HEK293T (cell line): ENCODE results near the gene PDZK1.
"Not testable (repeated sequence)": the region's sequence is repeated elsewhere in the genome, so short reads cannot be mapped to it uniquely, and the experiment has no call there.

Experiments
- CTCF ChIA-PET: fragments of 350-600 bp; formaldehyde crosslinking; extraction: SDS; loops from one replicate; lab custom pipeline; 2021; ENCODE audit warnings: antibody characterized with exemption, inconsistent platforms; lab: Yijun Ruan, JAX
- POLR2A ChIA-PET: fragments of 350-600 bp; formaldehyde crosslinking; extraction: SDS; loops from one replicate; lab custom pipeline; 2020; ENCODE audit warnings: antibody characterized with exemption, inconsistent platforms; lab: Yijun Ruan, JAX
- DNase-seq: peaks from one replicate; pipeline ENCODE4 v3.0.0; 2012; ENCODE audit warnings: mixed read lengths; ENCODE audit errors: extremely low spot score
- ARNT ChIP-seq: fragments of 450-650 bp; IDR thresholded peaks from 2 replicates; pipeline ENCODE4 v1.6.1; 2017; ENCODE audit warnings: mild to moderate bottlenecking
- BHLHE40 ChIP-seq: fragments of 450-650 bp; IDR thresholded peaks from 2 replicates; pipeline ENCODE4 v1.6.1; 2016; ENCODE audit warnings: mild to moderate bottlenecking, moderate library complexity, borderline replicate concordance
- CTBP1 ChIP-seq: fragments of 450-650 bp; IDR thresholded peaks from 2 replicates; pipeline ENCODE4 v1.6.1; 2016; ENCODE audit warnings: borderline replicate concordance
- ELF4 ChIP-seq: fragments of 450-650 bp; IDR thresholded peaks from 2 replicates; pipeline ENCODE4 v1.6.1; 2017; ENCODE audit warnings: antibody characterized with exemption
- FOXA1 ChIP-seq: fragments of 450-650 bp; IDR thresholded peaks from 2 replicates; pipeline ENCODE4 v1.6.1; 2016; ENCODE audit warnings: mild to moderate bottlenecking
- FOXK2 ChIP-seq: fragments of 450-650 bp; IDR thresholded peaks from 2 replicates; pipeline ENCODE4 v1.6.1; 2016; ENCODE audit warnings: mild to moderate bottlenecking
- FOXM1 ChIP-seq: fragments of 450-650 bp; IDR thresholded peaks from 2 replicates; pipeline ENCODE4 v1.6.1; 2017; ENCODE audit warnings: mild to moderate bottlenecking, borderline replicate concordance
- HDGF ChIP-seq: fragments of 450-650 bp; IDR thresholded peaks from 2 replicates; pipeline ENCODE4 v1.6.1; 2017; ENCODE audit warnings: antibody characterized with exemption, borderline replicate concordance
- L3MBTL2 ChIP-seq: fragments of 450-650 bp; conservative IDR thresholded peaks from 2 replicates; pipeline ENCODE4 v1.6.1; 2016; ENCODE audit warnings: mild to moderate bottlenecking
- LEF1 ChIP-seq: fragments of 450-650 bp; IDR thresholded peaks from 2 replicates; pipeline ENCODE4 v1.6.1; 2017; ENCODE audit warnings: mild to moderate bottlenecking, borderline replicate concordance
- NFRKB ChIP-seq: fragments of 450-650 bp; IDR thresholded peaks from 2 replicates; pipeline ENCODE4 v1.6.1; 2016; ENCODE audit warnings: mild to moderate bottlenecking, moderate library complexity
- PKNOX1 ChIP-seq: fragments of 450-650 bp; IDR thresholded peaks from 2 replicates; pipeline ENCODE4 v1.6.1; 2016
- SP1 ChIP-seq: fragments of 450-650 bp; IDR thresholded peaks from 2 replicates; pipeline ENCODE4 v1.6.1; 2017
- SUZ12 ChIP-seq: fragments of 450-650 bp; IDR thresholded peaks from 2 replicates; pipeline ENCODE4 v1.6.1; 2016; ENCODE audit warnings: mild to moderate bottlenecking
- TARDBP ChIP-seq: fragments of 450-650 bp; IDR thresholded peaks from 2 replicates; pipeline ENCODE4 v1.6.1; 2016
- ZNF384 ChIP-seq: fragments of 450-650 bp; IDR thresholded peaks from 2 replicates; pipeline ENCODE4 v1.6.1; 2016

Gene PDZK1

GRCh38 chr1:145730467-145730866 lies 23.3 kb upstream of the PDZK1 start:
- TF ChIP-seq ZNF384 (no peak), L3MBTL2 (no peak), SP1 (no peak), FOXM1 (no peak), BHLHE40 (no peak), HDGF (no peak), FOXA1 (no peak), FOXK2 (no peak), LEF1 (no peak)
- DNase-seq: no peak
- CTCF ChIA-PET: interaction anchor here (0.8 to 1.0 kb wide), 2 partner anchors 9 to 25 kb away, joined by 4 read pairs; no protein-coding TSS in a partner anchor
- POLR2A ChIA-PET: no interaction called here

- TF ChIP-seq SP1 (no peak), NFRKB (no peak), BHLHE40 (no peak), FOXK2 (no peak), L3MBTL2 (no peak), SUZ12 (no peak), LEF1 (no peak), PKNOX1 (no peak), CTBP1 (no peak), HDGF (no peak), ZNF384 (no peak), TARDBP (no peak), ARNT (no peak), ELF4 (no peak), FOXA1 (no peak)
- CTCF ChIA-PET: interaction anchor here (0.8 kb wide), 1 partner anchor 8 kb away, joined by 4 read pairs; no protein-coding TSS in a partner anchor
- POLR2A ChIA-PET: no interaction called here
- no peak for DNase-seq
These were observed 22.7 kb upstream of the PDZK1 start for GRCh38 chr1:145729666-145730436.

GRCh38 chr1:145729196-145729595 lies 22.0 kb upstream of the PDZK1 start:
- CTCF ChIA-PET: no interaction called here

GRCh38 chr1:145726193-145726592 lies 19.0 kb upstream of the PDZK1 start:
- POLR2A ChIA-PET: interaction anchor here (0.6 kb wide), 1 partner anchor 17 kb away, joined by 3 read pairs; no protein-coding TSS in a partner anchor
- CTCF ChIA-PET, DNase-seq: not testable (repeated sequence)

More at GRCh38 chr1:145729196-145729595, 22.0 kb upstream of the PDZK1 start:
- TF ChIP-seq TARDBP (no peak), NFRKB (no peak), CTBP1 (no peak), ELF4 (no peak), LEF1 (no peak), BHLHE40 (no peak), SP1 (no peak), PKNOX1 (no peak), SUZ12 (no peak), HDGF (no peak), ARNT (no peak), L3MBTL2 (no peak), FOXA1 (no peak), FOXK2 (no peak), ZNF384 (no peak), FOXM1 (no peak)
- POLR2A ChIA-PET: no interaction called here
- DNase-seq: no peak

GRCh38 chr1:145720878-145721671 lies 13.9 kb upstream of the PDZK1 start:
- ChIA-PET POLR2A (interaction anchor here (1.9 kb wide), 1 partner anchor 103 kb away, joined by 7 read pairs; the partner anchor contains the start of genes POLR3C and RNF115), CTCF (interaction anchor here (0.6 to 2.0 kb wide), 6 partner anchors 8 to 124 kb away, joined by 3 to 8 read pairs (median 4); no protein-coding TSS in a partner anchor)
- no peak for TF ChIP-seq CTBP1
- no peak for TF ChIP-seq ARNT
- no peak for TF ChIP-seq NFRKB
- no peak for TF ChIP-seq FOXA1
- peak; percentile 91 for DNase-seq

- no peak for DNase-seq
- POLR2A ChIA-PET: interaction anchor here (1.9 kb wide), 1 partner anchor 104 kb away, joined by 7 read pairs; the partner anchor contains the start of genes POLR3C and RNF115
These were observed 13.3 kb upstream of the PDZK1 start for GRCh38 chr1:145720556-145720877.

More at GRCh38 chr1:145720556-145720877, 13.3 kb upstream of the PDZK1 start:
- CTCF ChIA-PET: interaction anchor here (0.9 to 2.0 kb wide), 4 partner anchors 11 to 124 kb away, joined by 3 to 8 read pairs (median 4); no protein-coding TSS in a partner anchor
- TF ChIP-seq PKNOX1 (no peak), ZNF384 (no peak), SP1 (no peak), FOXM1 (no peak), NFRKB (no peak), L3MBTL2 (no peak), ELF4 (no peak)
